ENCODE measurements around the gene MNAT1.

DNA sequence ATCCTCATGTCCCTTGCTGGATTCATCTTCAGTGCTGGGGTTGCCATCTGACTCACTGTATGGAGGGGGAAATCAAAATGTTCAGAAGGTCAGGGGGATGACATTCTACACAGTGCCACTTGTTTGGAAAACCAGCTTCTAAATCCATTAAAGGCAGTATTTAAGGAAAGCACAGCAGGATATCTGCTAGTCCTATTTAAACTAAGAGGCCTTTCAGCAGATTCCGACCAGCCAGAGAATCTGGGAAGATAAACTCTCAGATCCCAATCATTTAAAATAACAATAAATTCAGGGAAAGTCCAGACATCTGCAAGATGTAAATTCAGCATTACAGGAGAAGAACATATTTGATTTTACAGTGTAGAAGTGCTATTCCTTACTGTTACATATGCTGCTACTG, 14.2 kb upstream of the MNAT1 start:
- TF ChIP-seq POLR2A (IDR thresholded peaks at IDR 0.05; ENCODE audit: low read length) (no peak), GATA1 (IDR thresholded peaks at IDR 0.05; ENCODE audit: low read depth, low read length) (no peak)
